MM.1S (cell line): ENCODE results near the gene NUP85.
A peak's percentile ranks its signal among the peaks of the same experiment; 100 is the strongest.

ENCODE experiments used
- DNase-seq: peaks from one replicate; pipeline ENCODE4 v3.0.0-alpha.2; 2015
- H2AFZ ChIP-seq: fragments of 300-600 bp; sonication (generic); 2 replicates; pipeline ENCODE4 v1.6.0; 2016; ENCODE audit warnings: antibody characterized with exemption, low read length
- H3F3A ChIP-seq: fragments of 300-600 bp; sonication (generic); 2 replicates; pipeline ENCODE4 v1.6.1; 2016; ENCODE audit warnings: mild to moderate bottlenecking, antibody characterized with exemption, low read length, moderate library complexity, mixed read lengths; ENCODE audit not compliant: insufficient read depth
- H3K27ac ChIP-seq: fragments of 300-600 bp; sonication (generic); 2 replicates; pipeline ENCODE4 v1.5.1; 2016; ENCODE audit warnings: mild to moderate bottlenecking, low read length
- H3K27me3 ChIP-seq: fragments of 300-600 bp; sonication (generic); replicated peaks from 2 replicates; pipeline ENCODE4 v1.6.0; 2016; ENCODE audit warnings: low read length; ENCODE audit not compliant: insufficient read depth
- H3K36me3 ChIP-seq: fragments of 300-600 bp; sonication (generic); replicated peaks from 2 replicates; pipeline ENCODE4 v1.6.1; 2016; ENCODE audit warnings: mild to moderate bottlenecking, low read length, mixed read lengths; ENCODE audit not compliant: insufficient read depth
- H3K4me1 ChIP-seq: fragments of 300-600 bp; sonication (generic); 2 replicates; pipeline ENCODE4 v1.6.1; 2016; ENCODE audit warnings: low read length, mixed read lengths
- H3K4me2 ChIP-seq: fragments of 300-600 bp; sonication (generic); 2 replicates; pipeline ENCODE4 v1.6.0; 2016; ENCODE audit warnings: low read depth, low read length
- H3K4me3 ChIP-seq: fragments of 300-600 bp; sonication (generic); 2 replicates; pipeline ENCODE4 v1.5.1; 2016; ENCODE audit warnings: low read length, mixed read lengths
- H3K79me2 ChIP-seq: fragments of 300-600 bp; sonication (generic); 2 replicates; pipeline ENCODE4 v1.6.1; 2016; ENCODE audit warnings: mixed run types, low read length, mixed read lengths
- H3K9ac ChIP-seq: fragments of 300-600 bp; sonication (generic); 2 replicates; pipeline ENCODE4 v1.6.1; 2016; ENCODE audit warnings: low read length, mixed read lengths
- H3K9me2 ChIP-seq: fragments of 300-600 bp; sonication (generic); replicated peaks from 2 replicates; pipeline ENCODE4 v1.6.1; 2016; ENCODE audit warnings: mild to moderate bottlenecking, low read length, mixed read lengths; ENCODE audit not compliant: insufficient read depth
- H3K9me3 ChIP-seq: fragments of 300-600 bp; sonication (generic); replicated peaks from 2 replicates; pipeline ENCODE4 v1.6.1; 2016; ENCODE audit warnings: mild to moderate bottlenecking, low read length, mixed read lengths; ENCODE audit not compliant: insufficient read depth
- H4K20me1 ChIP-seq: fragments of 300-600 bp; sonication (generic); 2 replicates; pipeline ENCODE4 v1.6.1; 2016; ENCODE audit warnings: mild to moderate bottlenecking, low read length, moderate library complexity, mixed read lengths; ENCODE audit not compliant: insufficient read depth
- EZH2 ChIP-seq: fragments of 300-600 bp; sonication (generic); optimal IDR thresholded peaks from 2 replicates; pipeline ENCODE3; 2017; ENCODE audit warnings: low read depth, mild to moderate bottlenecking, antibody characterized with exemption, low read length, mixed read lengths
- EZH2phosphoT487 ChIP-seq: fragments of 300-600 bp; sonication (generic); IDR thresholded peaks from 2 replicates; pipeline ENCODE4 v1.6.1; 2018; ENCODE audit warnings: antibody characterized with exemption, low read length
- TF ChIP-seq, protein P1 (sequence below): fragments of 300-600 bp; sonication (generic); IDR thresholded peaks from 2 replicates; pipeline ENCODE4 v1.5.1; 2016; ENCODE audit warnings: antibody characterized with exemption, low read length, mixed read lengths

NUP85 gene

DNA sequence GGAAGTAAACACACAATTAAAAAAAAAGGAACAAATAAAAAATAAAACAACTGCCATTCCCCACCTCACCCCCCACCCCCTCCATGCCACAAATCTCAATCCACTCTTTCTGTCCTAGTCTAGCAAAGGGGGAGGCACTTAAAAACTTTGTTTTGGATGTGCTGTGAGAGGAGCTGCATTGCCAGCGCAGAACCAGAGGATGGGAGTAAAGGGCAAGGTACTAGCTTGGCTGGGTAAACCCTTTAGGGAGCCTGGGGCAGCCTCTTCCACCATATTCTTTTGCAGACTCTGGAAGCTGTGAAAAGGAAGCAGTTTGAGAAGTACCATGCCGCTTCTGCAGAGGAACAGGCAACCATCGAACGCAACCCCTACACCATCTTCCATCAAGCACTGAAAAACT lies 57.6 kb downstream of the NUP85 start:
- Histone ChIP-seq H3K79me2 (peaks cover 54% of the 10 kb centered on the region), H3K9me3 (no peaks in the 10 kb centered on the region), H3K27me3 (no peaks in the 10 kb centered on the region), H4K20me1 (no peaks in the 10 kb centered on the region), H3K27ac (no peak overlapping the region), H2AFZ (no peak overlapping the region), H3F3A (no peaks in the 10 kb centered on the region), H3K4me3 (peak overlapping the region; percentile 92; the same call in 1 of the 2 replicates), H3K4me2 (peak overlapping the region; percentile 93), H3K9ac (no peak overlapping the region), H3K9me2 (no peaks in the 10 kb centered on the region), H3K4me1 (peaks cover 15% of the 10 kb centered on the region), H3K36me3 (no peaks in the 10 kb centered on the region)
- no peak for DNase-seq
- TF ChIP-seq, protein P1, sequence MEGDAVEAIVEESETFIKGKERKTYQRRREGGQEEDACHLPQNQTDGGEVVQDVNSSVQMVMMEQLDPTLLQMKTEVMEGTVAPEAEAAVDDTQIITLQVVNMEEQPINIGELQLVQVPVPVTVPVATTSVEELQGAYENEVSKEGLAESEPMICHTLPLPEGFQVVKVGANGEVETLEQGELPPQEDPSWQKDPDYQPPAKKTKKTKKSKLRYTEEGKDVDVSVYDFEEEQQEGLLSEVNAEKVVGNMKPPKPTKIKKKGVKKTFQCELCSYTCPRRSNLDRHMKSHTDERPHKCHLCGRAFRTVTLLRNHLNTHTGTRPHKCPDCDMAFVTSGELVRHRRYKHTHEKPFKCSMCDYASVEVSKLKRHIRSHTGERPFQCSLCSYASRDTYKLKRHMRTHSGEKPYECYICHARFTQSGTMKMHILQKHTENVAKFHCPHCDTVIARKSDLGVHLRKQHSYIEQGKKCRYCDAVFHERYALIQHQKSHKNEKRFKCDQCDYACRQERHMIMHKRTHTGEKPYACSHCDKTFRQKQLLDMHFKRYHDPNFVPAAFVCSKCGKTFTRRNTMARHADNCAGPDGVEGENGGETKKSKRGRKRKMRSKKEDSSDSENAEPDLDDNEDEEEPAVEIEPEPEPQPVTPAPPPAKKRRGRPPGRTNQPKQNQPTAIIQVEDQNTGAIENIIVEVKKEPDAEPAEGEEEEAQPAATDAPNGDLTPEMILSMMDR, result no peak
- TF ChIP-seq EZH2phosphoT487 (no peak), EZH2 (no peak)

DNA sequence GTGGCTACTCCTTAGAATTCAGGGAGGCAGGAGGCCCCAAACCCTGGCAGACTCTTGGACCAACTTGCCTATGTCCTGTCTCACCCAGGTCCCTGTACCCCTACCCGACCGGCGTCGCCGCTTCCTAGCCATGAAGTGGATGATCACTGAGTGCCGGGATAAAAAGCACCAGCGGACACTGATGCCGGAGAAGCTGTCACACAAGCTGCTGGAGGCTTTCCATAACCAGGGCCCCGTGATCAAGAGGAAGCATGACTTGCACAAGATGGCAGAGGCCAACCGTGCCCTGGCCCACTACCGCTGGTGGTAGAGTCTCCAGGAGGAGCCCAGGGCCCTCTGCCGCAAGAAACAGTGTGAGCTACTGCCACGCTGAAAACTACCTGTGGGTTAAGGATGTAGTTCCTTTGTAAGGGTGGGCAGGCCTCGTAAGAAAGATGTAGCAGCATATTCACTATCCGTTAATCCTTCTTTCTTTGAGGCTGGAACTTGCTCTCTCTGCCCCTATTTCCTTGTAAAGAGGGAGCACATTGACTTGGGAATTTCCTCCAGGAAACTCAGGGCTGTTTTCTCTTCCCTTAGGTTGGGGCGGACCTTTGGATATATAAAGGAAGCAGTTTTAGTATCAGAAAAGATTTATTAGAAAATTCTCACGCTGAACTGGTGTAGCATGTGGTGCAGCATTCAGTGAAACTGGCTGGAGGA lies 60.3 kb downstream of the NUP85 start:
- Histone ChIP-seq H3F3A (peaks cover 13% of the 10 kb centered on the region; the same call in 1 of the 2 replicates), H3K4me1 (peaks cover 12% of the 10 kb centered on the region), H3K9ac (no peak overlapping the region), H3K27me3 (no peaks in the 10 kb centered on the region), H3K27ac (no peak overlapping the region), H3K9me2 (no peaks in the 10 kb centered on the region), H2AFZ (no peak overlapping the region), H3K36me3 (no peaks in the 10 kb centered on the region), H3K4me2 (no peak overlapping the region), H4K20me1 (no peaks in the 10 kb centered on the region), H3K4me3 (no peak overlapping the region), H3K9me3 (no peaks in the 10 kb centered on the region), H3K79me2 (peaks cover 32% of the 10 kb centered on the region)
- TF ChIP-seq EZH2, result no peak
- TF ChIP-seq EZH2phosphoT487, result no peak
- TF ChIP-seq, protein P1, result no peak
- DNase-seq, result no peak

DNA sequence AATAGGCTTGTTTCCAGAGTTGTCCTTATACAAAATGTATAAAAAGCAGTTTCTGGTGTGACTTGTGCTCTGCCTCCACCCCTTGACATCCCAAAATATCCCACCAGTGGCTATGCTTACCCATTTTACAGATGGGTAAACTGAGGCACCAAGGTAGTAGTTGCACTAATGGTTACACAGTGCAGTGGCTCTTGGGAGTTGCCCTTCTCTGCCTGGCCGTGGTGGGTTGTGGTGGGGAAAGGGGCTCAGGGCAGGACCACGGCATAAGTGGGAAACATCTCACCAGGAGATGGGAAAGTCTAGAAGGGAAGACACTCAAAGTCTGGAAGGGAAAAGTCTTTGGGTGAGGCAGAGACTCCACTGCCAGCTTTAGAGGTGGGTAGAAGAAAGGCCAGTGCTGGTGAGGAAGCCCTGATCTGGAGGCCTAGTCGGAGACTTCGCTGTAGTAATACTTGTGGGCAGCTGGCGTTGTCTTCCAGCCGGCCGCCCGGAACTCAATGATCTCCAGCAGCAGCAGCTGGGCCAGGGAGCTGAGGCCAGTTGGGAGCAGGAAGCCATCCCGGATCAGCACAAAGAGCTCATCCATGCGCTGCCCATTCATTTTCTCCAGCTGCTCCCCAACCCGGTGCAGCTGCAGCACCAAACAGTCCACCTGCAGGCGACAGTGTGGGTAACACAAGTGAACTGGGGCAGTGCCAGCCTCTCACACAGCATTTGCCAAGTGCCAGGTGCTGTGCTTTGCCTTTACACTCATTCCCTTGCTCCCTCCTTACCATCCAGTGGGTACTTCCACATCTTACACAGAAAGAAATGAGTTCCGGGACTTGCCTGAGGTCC lies 61.1 kb downstream of the NUP85 start:
- Histone ChIP-seq H3K9me3 (no peaks in the 10 kb centered on the region), H3K4me1 (peaks cover 12% of the 10 kb centered on the region), H2AFZ (no peak overlapping the region), H3K27ac (no peak overlapping the region), H3K9me2 (no peaks in the 10 kb centered on the region), H3K79me2 (peaks cover 25% of the 10 kb centered on the region), H3K9ac (no peak overlapping the region), H4K20me1 (no peaks in the 10 kb centered on the region), H3F3A (peaks cover 15% of the 10 kb centered on the region; the same call in 1 of the 2 replicates), H3K36me3 (no peaks in the 10 kb centered on the region), H3K4me3 (no peak overlapping the region), H3K27me3 (no peaks in the 10 kb centered on the region), H3K4me2 (no peak overlapping the region)
- TF ChIP-seq EZH2 (no peak), EZH2phosphoT487 (no peak)
- TF ChIP-seq, protein P1, result no peak
- DNase-seq, result no peak
